Bone marrow (tissue), 2 donors: ENCODE results near the gene SLC10A7.
"Not testable (repeated sequence)": the region's sequence is repeated elsewhere in the genome, so short reads cannot be mapped to it uniquely, and the experiment has no call there.

Experiments used
- DNase-seq, 2 donors: peaks; one replicate each; lab custom pipeline; 2025; lab: John Stamatoyannopoulos, UW

SLC10A7 gene

GRCh38 chr4:146350114-146350513 is 171.6 kb downstream of the SLC10A7 start:
- DNase-seq = not testable (repeated sequence)

DNA sequence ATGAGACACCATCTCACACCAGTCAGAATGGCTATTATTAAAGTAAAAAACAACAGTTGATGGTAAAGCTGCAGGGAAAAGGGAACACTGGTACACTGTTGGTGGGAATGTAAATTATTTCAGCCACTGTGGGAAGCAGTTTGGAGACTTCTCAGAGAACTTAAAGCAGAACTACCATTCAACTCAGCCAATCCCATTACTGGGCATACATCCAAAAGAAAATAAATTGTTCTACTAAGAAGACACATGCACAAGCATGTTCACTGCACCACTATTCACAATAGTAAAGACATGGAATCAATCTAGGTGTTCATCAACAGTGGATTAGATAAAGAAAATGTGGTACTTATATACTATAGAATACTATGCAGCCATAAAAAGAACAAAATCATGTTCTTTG is 172.4 kb downstream of the SLC10A7 start:
- no peak for DNase-seq

DNA sequence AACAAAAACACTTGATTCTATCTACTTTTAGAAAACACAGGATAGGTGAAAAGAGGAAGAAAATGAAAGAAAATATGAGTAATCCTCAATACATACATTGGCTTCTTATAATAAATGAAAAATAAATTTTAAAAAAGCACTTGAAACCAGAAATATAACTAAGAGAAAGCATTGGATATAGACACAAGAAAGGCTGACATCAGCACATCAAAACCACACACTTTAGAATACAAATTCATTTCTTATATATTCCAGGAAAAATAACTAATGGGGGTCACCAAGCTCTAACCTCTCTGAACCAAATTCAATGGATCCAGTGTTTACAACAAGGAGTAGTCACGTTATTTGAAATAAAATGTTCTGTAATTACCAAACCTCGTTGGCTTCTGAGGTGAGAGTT is 173.9 kb downstream of the SLC10A7 start:
- DNase-seq = no peak

DNA sequence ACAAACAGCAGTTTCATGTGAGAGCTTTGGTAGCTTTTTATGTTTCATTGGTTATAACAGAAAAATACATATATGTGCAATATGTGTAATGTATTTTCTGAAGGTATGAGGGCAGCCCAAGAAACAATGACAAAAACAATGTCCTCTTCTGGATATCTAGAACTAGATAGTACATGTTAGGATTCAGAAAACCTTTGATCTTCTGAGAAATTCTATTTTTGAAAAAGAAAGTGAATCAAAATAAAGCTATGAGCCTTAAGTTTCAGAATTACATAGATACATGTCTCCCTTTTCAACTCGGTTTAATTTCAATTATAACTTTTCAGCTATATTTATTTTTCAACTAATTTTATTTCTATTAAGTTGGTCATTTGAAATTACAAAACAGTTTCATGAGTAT is 175.5 kb downstream of the SLC10A7 start:
- DNase-seq = no peak

DNA sequence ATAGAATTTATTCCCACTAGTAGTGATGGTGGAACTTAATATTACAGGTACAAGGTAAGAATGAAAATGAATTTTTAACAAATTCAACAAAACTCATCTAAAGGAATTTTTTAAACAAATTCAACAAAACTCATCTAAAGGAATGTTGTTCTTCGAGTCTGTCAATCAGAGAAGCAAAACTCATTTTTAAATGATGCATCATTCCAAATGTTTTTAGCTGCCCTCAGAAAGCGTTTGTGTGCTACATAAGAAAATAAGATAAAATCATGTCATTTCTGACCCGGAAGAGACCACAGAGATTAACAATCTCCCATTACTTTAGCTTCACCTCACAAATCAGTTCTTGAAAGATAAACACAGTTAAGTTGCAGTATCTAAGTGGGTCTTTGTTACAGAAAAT is 178.0 kb downstream of the SLC10A7 start:
- no peak for DNase-seq

DNA sequence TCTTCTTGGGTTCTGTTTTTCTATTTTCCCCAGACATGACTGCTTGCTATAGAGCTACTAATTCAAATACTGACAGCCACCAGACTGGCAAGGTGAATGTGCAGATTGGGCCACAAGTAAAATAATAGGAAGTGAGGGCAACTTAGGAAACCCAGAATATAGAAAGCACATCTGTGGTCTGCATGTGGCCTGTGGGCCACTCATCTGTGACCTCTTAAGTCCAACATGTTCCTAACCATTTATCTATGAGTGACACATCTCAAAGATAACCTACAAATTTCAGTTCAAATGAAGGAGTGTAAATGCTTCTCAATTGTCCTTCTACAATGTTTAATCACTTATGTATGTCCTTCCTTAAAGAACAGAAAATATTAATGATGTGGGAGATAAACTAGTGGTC is 178.5 kb downstream of the SLC10A7 start:
- no peak for DNase-seq

- DNase-seq = no peak
Measured at GRCh38 chr4:146342600-146343192, 179.0 kb downstream of the SLC10A7 start.

DNA sequence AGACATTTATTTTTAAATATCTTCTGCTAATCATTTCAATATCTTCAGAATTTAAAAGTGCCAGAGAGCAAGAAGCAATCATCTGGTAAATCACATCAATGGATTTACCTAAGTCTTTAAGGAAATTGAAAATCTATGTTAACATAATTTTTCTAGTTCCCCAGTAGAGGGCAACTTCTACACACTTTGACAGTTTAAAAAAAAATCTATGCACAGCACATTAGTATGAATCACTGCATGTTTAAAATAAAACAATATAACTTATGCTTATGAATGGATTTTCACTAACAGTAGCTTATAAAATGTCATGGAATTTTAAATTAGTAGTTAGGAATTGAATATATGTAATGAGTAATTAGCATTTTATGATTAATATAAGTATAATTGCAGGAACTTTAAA is 180.9 kb downstream of the SLC10A7 start:
- DNase-seq = no peak

DNA sequence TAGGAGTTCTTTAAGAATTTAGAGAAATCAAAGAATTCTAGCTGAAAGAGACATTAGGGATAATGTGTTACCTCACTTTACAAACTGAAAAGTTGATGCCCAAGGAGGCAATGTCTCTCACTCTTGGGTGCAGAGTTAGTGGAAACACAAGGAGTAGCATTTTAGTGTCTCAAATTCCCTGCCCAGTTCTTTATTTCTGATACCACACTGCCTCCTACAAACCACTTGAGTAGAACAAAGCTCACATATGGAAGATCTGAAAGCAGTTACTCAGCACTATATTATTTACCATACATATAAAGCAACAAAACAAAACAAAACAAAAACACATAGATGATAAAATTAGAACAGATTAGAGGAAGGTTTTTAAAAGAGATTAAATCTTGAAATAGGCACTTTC is 183.2 kb downstream of the SLC10A7 start:
- DNase-seq = no peak

DNA sequence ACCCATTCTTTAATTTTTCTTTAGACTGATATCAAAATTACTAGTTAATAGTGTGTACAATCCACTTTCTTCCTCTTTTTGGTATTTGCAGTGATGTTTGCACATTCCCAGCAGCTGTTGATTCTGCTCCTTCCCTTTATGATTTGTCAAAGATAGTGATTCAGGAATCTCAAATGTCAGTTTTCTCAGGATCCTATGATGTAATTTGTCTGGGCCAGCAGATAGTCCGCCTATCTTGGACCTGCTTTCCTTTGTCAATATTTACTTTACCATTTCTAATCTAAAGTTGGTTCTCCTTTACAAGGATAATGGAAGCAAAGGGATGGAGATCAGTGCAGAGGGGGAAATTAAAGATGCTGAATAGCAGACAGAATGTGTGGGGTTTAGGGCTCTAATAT is 185.3 kb downstream of the SLC10A7 start:
- DNase-seq = no peak

DNA sequence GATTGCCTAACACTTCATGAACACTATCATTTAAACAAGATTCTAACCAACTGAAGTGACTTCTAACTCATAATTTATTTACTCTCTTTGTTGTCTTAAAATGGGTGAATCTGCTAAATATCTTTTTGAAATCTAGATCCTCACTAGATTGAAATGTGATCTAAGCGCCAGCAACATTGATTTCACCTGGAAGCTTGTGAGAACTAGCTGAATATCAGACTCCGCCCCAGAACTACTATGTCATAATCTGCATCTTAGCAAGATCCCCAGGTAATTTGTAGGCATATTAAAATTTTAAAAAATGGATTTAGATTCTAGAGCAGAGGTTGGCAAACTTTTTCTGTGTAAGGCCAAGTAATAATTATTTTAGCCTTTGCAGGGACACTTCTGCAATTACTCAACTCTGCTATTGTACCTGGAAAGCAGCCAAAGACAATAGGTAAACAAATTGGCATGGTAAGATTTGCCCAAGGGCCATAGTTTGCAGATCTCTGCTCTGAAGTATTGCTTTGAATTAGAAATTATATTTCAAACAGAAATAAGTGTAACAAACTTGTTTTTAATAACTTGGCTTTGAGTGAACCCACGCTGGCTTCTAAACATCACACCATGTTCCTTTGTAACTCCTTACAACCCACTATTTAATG is 185.9 kb downstream of the SLC10A7 start:
- DNase-seq = no peak

DNA sequence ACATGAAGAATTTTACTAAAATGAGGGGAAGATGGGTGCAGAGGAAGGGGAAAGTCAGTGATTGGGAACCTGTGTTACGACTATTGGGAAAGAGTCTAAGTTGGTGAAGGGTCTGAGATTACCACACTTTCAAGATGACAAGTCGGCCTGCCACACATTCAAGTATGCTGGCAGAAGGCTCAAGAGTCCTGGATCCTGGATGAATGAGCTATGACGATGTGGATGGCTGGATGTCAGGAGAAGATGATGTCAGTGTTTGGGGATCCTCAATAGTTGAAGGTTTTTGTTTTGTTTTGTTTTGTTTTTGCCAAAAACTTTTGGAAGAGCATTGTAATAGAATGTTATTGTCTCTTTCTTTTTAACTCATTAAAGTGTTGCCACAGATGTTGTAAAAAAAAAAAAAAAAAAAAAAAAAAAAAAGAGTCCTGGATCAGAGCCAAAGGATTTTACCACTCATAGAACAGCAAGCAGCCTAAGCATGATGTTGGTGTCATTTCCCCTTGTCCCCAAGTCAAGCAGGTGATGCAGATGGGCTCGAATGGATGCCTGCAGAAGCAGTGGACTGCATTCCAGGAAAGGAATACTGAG is 186.8 kb downstream of the SLC10A7 start:
- DNase-seq = no peak

DNA sequence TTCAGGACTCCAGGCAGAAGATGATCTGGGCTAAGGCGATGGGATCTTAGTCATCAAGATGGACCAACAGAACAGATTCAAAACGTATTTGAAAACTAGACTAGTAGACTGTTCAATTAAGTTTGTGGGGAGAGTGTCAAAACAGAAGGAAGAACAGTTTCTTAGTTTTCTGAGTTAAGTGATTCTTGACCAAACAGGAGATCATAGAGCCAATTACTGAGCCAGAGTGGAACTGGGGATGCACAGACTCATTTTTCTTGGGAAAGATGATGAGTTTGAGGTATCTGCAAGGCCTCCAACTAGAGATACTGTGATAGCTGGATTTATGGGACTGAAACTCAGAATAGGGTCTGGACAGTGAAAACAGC is 187.9 kb downstream of the SLC10A7 start:
- no peak for DNase-seq

DNA sequence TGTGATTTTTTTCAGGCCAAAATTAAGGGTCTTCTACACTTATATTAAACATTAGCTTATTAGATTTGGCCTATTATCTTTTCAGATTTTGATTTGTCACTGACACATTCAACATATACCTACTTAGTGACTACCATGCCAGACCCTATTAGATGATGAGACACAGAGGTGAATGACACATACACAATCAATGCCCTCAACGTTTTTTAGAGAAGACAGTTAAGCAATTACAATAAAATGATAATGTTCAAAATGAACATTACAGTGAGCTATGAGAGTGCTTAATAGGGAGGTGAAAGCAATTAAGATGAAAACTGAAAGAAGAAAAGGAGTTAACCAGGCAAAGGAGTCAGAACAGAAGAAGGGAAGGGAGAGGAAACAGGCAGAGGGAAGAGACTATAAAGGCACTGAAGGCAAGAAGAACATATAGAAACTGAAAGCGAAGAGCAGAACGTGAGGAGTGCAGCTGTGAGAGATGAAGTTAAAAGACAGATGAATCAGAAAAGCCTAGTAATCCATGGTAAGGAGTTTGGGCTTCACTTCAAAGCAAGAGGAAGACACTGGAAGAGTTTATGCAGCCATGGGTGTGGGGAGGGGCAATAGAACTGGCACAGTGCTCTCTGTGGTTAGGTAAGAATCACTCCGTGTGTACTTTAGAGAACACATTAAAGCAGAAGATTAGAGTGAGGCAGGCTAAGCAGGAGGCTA is 188.4 kb downstream of the SLC10A7 start:
- peak in 1 of 2 donors; percentile 0 for DNase-seq

DNA sequence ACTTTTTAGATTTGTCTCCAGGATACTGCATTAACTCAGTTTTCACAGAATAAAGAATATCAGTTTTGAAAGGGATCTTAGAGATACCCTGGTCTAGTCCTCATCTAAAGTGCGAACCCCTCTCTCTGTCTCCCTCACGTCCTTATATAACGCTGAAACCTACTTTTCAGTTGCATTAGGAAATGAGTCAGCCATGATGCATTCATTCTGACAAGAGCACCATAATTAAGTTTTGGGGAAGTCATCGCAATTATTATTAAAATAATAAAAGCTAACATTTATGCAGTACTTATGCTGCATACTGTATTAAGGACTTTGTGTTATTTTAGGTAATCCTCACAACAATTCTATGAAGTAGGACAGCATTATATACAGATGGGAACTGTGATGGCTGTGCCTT is 191.3 kb downstream of the SLC10A7 start:
- DNase-seq = no peak

- no peak for DNase-seq
Measured at GRCh38 chr4:146329050-146329716, 192.6 kb downstream of the SLC10A7 start.

GRCh38 chr4:146327859-146328650 is 193.7 kb downstream of the SLC10A7 start:
- no peak for DNase-seq

GRCh38 chr4:146318894-146319293 is 202.8 kb downstream of the SLC10A7 start:
- no peak for DNase-seq

- DNase-seq = no peak
Measured at GRCh38 chr4:146317783-146318182, 204.0 kb downstream of the SLC10A7 start.

- no peak for DNase-seq
Measured at GRCh38 chr4:146315184-146315583, 206.6 kb downstream of the SLC10A7 start.

DNA sequence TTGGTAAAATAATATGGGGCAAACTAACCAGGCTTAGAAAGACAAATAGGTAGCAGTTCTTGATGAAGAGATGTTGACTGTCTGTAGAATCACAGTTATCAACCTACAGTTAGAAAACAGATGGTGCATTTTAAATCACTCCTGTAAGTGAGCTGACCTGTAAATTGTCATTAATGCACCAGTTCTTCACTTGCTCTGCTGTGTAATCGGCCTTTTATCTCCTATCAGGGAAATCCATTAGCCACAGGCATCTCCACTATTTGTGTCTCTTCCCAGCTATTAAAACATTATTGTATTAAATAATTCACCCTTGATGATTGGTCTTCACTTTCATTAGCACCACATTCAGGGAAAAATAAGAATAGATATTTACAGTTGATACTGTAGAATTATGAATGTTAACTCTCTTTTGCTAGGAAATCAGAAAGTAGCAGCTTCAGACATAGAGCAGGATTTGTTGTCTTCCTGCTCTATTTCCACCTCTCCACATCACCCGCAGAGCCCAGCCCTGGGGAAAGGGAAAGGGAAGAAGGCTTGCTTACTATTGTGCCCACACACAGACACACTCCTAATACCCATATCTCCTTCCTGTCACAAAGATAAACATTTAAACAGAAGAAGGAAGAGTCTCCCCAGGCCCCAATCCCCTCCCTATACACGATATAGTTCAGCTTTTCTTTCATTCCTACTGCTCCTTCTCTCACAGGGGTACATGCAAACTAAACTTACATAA is 210.3 kb downstream of the SLC10A7 start:
- DNase-seq = no peak
